ENCODE data around the gene SLAMF9.

The SLAMF9 gene
- total RNA-seq = 0 to 0.15 (median 0) reads per million in 4 donors

DNA sequence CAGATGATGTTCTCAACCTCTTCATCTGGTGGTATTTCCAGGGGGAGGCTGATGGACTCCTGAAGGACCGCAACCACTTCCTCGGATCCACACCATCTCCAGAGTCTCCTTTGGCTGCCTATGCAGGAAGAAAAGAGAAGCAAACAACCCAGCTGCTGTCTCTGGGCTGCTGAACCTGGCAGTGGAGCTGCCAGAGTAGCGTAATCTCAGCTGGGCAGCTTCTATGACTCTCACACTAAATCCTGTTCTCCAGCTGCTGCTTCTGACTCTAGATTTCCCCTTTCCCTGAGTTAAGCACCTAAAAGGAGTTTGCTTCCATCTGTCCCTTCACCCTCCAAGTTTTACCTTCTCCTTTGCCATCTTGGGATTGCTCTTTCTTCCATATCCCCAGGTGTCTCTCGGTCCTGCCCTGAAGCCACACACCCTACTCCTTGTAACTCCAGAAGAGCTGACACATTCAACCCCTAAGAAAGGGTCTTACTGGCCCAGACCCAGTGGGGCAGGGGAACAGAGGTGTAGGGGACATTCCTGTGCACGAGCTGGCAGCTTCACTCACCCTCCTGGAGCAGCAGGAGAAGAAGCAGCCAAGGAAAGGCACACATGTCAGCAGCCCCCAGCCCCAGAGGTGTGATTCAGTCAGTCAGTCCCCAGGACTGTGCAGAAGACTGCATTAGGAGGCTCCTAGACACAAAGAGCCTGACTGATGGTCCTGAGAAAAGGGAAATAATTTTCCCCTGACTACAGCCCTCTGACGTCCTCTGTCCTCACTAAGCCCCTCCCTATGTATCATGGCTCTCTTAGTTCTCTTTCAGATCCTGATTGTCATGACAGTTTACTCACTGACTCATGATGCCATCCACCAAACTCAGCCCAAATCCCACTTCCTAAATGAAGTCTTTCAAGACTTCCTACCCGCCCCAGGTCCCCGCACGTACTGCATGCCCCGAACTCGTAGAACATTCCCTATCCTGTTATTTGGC, at the start of gene SLAMF9:
Gene SLAMF9 (minus strand): TSS at position 702 of the 980 bp plus-strand sequence. CDS start 100 bp downstream, at position 602.
- no peak for DNase-seq

DNA sequence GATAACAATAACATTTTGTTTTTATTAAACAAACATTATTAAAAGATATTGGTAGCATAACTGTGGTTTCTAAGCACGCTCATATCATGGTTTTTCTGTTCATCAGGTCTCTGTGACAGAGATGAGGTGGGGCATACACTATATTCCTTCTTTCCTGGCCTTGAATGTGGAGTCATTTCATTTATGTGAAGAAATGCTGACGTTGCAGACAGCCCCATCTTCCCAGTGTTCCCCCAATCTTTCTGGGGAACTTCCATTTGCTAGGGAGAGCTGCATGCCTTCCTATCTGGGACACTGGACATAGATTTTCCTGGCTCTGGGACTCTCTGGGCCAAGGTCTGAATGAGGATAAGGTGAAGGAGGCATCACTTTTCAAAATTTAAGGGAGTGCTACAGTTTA, 47.4 kb upstream of the SLAMF9 start:
- DNase-seq = no peak

DNA sequence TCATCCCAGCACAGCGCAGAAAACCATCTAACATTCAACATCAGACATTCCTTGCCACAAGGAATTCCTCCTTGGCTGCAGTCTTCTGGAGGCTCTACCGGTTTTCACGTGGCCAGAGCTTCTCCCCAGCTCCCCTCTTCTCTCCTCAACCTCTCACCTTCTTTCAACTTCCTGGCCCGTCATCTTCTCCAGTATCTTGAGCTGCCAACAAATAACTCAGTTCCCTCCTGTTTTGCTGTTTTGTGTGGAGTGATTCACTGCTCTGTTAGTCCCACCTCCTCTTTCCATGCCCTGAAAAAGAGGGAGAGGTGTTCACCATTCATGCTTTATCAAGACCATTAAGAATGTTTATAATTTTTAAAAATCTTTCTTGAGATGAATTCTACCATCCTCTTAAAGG, 45.2 kb upstream of the SLAMF9 start:
- DNase-seq = no peak

DNA sequence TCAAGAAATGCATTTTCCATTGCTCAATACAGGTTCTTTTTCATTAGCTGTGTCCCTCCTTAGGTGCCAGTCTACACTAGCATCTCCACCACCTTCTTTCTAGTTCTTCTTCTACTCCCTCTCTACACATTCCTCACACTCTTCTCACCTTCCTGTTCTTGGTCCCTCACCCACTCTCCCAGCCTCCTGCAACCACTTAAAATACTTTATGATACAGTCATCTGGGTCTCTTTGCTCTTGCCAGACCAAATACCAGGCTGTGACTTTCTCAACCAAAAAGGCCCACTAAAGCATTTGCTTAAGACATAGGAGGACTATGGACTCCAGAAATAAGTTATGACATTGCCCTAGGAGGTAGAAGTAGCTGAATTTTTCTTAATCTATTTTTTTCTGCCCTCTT, 42.6 kb upstream of the SLAMF9 start:
- no peak for DNase-seq

DNA sequence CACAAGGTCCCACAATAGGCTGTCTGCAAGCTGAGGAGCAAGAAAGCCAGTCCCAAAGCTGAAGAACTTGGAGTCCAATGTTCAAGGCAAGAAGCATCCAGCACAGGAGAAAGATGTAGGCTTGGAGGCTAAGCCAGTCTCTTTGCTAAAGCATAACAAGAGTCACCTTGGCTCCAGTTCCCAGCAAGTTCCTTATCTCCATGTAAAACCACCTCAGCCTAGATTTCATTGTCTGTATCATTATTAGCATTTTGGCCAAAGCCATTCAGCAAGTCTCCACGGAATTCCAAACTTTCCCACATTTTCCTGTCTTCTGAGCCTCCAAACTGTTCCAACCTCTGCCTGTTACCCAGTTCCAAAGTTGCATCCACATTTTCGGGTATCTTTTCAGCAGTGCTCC, 40.9 kb upstream of the SLAMF9 start:
- no peak for DNase-seq

DNA sequence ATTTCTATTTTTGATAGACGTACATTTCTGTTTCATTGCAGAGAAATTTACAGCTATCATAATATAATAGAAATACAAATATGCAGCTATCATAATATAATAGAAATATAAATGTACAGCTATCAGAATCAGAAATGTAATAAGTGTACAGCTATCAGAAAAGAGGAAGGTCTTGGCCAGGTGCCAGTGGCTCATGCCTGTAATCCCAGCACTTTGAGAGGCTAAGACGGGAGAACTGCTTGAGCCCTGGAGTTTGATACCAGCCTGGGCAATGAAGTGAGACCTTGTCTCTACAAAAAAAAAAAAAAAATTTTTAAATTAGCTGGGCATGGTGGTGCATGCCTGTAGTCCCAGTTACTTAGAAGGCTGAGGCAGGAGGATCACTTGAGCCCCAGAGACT, 39.9 kb upstream of the SLAMF9 start:
- DNase-seq = no peak

DNA sequence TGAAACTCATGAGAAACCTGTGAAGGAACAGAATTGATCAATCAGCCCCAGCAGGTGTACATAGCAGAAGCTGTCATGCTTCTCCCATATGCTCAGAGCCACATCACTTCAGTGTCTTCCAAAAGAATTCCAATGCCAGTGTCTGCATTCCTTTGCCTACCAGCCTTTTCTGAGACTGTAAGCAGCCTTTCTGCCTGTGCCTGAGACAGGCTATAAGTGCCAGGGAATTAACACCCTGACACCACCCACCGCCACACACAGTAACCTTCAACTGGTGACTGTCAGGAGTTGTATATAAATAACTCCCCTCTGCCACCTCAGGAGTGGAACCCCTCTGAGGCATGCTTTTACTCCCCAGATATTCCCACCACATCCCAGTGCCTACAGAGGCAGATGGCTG, 38.1 kb upstream of the SLAMF9 start:
- no peak for DNase-seq

DNA sequence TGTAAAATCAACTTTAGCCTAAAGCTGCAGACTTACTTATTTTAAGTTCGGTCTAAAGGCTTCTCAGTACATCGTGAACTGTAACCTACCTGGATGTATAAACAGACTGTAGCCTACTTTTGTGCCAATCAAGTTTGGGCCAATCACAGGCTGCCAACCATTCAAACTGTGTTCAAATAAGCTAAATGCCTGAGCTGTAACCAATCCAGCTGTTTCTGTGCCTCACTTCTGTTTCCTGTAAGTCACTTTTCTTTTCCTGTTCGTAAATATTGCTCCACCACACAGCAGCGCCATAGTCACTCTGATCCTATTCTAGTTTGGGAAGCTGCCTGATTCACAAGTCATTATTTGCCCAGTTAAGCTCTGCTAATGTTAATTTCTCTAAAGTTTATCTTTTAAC, 37.5 kb upstream of the SLAMF9 start:
- DNase-seq = peak in 1 of 5 donors; percentile 33

DNA sequence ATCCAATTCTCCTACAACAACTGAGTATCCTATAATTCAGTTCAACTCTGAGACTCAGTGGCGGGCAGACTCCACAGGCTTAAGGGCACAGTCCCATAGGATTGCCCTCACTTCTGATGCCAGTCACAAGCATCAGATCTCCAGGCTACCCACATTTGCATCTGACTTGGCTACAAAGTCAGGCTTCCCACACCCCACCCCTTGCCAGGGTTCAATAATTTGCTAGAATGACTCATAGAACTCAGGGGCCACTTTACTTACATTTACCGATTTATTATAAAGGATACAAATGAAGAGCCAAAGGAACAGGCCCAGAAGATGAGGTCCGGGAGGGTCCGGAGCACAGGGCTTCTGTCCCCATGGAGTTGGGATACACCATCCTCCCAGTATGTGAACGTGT, 36.0 kb upstream of the SLAMF9 start:
- no peak for DNase-seq

DNA sequence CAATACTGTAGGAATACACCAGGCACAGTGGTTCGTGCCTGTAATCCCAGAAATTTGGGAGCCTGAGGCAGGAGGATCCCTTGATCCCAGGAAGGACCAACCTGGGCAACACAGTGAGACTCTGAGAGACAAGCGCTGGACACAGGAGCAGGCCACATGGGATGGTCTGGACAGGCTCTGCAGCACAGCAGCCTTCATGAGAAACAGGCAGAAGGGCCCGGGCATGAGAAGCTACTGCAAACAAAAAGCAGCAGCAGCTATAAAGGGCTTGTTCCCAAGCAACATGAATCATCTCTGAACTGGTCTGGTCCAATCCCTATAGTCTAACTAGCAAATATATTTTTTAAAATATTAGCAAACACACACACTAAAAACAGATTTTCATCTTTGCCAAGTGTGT, 35.5 kb upstream of the SLAMF9 start:
- DNase-seq = no peak

DNA sequence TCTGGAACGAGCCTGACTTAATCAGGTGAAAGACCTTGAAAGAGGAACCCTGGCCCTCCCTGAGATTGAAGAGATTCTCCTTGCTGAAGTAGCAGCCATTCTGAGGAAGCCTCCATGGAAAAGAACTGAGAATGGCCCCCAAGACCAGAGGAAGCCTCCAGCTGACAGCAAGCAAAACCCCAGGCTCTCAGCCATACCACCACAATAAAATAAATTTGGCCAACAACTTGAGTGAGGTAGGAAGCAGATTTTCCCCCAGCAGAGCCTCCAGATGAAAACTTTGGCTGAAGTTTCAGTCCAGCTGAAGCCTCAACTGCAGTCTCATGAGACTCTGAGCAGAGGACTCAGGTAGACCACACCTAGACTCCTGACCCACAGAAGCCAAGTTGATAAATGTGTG, 34.0 kb upstream of the SLAMF9 start:
- DNase-seq = no peak

DNA sequence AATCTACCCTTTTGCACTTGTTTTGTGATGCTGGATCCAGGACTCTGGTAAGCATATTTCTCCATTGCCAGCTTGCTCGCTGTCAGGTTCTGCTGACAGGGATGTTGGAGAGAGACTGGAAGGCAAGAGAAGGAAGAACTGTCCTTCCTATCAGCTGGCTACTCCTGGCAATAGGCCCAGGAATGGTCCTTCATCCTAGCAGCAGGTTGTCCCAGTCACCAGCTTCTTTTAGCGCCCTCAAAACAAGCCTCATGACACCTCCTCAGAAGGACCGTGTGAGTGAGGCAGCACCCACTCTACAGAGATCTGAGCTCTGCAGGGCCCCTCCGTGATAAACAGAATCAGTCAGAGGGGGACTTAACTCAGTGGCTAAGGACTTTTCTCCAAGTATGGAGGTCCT, 33.1 kb upstream of the SLAMF9 start:
- no peak for DNase-seq

DNA sequence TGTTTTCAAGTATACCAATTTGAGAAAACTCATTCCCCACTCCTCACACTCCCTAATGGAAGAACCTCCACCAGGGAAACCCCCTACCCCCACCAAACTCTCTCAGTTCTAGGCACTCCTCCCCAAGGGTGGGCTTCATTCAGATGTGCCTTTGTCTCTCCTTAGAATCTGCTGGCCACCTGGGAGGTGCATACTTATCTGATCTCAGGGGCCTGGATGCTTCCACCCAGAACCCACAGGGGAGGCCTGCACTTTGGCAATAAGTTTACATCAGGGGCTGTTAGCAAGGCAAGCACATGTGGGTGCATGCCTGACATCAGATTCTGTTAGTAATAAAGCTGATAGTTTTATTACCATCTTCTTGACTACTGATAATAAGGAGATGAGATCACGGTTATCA, 32.5 kb upstream of the SLAMF9 start:
- DNase-seq = no peak

DNA sequence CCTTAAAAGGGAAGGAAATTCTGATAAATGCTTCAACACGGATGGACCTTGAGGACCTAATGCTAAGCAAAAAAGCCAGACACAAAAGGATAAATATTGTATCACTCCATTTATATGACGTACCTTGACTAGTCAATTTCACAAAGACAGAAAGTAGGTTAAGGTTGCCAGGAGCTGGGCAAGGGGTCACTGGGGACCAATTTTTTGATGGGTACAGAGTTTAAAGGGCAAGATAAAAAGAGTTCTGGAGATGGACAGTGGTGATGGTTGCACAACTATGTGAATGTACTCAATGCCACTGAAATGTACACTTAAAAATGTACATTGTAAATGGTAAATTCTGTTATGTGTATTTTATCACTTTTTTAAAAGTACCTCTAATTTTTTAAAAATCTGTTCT, 32.1 kb upstream of the SLAMF9 start:
- no peak for DNase-seq

DNA sequence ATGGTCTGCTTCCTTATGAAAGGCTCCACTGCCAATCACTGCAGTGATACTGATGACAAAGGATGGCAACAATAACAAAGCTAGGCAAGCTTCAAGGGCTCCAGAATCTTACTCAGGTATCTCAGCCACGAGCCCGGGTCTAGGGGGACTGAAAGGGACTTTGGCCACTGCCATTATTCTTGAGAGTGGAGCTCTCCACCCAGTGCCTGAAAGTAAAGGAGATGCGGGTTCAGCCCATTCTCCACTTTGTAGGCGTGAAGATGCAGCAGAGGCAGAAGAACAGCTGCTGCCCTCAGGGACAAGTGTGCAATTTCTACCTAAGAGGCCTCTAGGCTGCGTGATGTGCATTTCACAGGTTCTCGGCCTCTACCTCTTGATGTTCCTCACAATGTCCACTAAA, 31.4 kb upstream of the SLAMF9 start:
- DNase-seq = no peak

DNA sequence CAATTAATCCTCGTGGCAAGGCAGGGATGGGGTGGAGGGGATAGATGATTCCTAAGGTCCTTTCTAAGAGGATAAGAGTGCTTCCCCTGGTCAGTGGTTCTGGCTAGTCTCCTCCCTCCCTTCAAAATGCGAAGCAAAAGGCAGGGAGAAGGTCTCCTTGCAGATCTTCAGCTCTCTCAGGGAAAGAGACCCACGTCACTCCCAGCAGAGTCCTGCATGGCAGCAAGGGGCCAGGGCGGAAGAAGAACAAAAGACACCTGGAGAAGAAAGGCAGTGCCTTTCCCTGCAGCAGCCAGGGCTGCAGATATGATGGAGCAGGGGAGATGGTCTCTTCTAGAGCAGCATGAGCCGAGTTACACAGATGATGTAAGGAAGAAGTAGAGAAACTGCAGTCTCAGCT, 29.6 kb upstream of the SLAMF9 start:
- no peak for DNase-seq

DNA sequence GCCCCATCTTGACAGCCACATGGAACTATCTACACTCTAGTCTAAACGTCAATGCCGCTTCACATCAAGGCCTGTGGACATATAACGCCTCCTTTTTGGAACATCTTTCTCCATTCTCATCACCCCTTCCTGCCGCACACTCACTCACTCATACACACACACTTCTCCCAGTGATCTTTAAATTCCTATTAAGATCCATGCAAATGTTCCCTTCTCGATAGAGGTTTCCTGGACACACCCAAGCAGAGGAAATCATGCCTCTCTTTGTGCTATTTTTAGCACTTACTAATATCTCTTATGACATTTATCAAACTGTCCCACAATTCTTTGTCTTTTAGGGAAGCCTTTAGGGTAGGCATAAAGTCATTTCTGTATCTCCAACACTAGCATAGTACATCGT, 28.2 kb upstream of the SLAMF9 start:
- no peak for DNase-seq

DNA sequence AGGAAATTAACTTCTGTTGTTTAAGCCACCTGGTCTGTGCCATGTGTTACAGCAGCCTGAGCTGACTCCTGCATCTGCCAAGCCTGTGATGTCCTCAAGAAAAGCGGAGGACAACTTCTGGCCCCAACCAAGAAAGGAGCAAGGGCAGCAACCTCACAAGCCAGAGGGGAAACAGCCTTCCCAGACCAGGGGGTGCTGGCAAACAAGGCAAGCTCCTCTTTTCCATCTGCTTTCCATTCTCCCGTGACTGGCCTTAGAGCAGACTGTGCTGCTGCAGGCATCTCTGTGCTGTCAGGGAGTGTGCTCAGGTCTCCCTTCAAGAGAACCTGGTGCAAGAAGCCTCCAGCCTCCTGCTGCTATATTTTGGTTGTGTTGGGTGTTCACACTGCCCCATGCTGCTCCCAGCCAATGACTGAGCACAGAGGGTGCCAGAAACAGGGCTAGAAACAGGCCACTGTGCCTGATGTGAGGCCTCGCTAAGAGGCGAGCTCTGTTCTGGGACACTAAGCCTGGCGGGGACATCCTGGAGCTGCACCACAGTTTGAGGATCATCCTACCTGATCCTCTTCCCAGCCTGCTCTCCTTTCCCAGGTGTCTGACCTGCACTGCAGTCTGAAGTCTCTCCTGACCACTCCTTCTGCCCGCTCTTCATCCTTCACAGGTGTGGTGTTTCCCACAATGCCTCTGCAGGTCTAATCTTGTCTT, 27.5 kb upstream of the SLAMF9 start:
- DNase-seq = no peak

DNA sequence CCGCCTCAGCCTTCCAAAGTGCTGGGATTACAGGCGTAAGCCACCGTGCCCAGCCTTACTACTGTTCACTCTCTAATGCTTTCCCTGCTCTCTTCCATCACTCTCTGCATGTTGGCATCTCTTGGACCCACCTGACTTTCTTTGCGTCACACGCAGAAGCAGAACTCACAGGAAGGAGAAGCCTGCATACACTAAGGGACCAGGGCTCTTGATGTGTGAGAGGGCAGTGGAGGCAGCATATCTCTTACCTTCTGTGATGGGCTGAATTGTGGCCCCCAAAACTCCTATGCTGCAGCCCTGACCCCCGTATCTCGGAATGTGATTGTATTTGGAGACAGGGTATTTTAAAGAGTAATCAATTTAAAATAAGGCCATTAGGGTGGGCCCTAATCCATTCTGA, 26.7 kb upstream of the SLAMF9 start:
- no peak for DNase-seq

DNA sequence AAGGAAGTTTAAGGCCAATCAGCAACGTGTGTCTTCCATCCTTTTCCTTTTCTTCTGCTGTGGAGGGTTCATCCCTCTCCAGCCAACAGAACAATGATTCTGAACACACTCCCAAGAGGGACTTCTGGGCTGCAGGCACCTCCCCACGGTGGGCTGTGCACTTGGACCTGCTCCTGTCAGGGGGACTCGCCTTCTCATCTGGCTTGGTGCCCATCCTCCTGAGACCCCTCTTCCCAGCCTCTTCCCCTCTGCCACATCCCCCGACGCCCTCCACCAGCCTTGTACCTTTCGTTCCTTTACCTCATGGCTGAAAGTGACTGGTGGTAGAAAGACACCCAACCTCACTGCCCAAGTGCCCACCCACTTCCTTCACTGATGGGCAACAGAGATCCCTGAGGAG, 26.0 kb upstream of the SLAMF9 start:
- DNase-seq = no peak

DNA sequence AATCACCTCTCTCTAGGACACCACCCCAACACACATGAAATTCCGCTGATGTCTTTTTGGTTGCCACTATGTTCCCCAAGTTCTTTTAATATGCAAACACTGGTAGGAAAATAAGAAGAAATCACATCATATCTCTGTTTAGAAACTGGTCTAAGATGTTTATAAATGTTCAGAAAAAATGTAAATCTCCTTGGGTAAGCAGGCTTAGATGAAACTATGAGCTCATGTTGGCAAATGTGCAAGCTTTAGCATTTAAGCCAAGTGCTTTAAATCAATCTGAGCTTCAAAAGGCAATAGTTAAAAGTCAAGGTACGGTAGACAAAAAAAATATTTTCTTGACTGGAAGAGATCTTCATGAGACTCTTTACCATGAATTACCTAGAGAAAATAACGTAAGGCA, 25.2 kb upstream of the SLAMF9 start:
- no peak for DNase-seq

DNA sequence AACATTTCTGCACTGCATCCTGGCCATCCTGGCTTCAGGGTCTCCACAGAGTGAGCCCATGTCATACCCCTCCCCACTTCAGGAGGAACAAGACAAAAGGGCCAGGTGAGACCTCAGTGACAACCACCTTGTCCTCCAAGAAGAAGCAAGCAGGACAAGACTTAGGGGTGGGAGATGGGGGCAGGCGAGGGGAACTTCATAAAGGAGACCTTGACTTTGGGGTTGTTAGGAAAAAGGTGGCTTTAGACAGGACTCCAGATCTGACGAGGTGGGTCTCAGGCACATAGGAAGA, 24.0 kb upstream of the SLAMF9 start:
- no peak for DNase-seq

DNA sequence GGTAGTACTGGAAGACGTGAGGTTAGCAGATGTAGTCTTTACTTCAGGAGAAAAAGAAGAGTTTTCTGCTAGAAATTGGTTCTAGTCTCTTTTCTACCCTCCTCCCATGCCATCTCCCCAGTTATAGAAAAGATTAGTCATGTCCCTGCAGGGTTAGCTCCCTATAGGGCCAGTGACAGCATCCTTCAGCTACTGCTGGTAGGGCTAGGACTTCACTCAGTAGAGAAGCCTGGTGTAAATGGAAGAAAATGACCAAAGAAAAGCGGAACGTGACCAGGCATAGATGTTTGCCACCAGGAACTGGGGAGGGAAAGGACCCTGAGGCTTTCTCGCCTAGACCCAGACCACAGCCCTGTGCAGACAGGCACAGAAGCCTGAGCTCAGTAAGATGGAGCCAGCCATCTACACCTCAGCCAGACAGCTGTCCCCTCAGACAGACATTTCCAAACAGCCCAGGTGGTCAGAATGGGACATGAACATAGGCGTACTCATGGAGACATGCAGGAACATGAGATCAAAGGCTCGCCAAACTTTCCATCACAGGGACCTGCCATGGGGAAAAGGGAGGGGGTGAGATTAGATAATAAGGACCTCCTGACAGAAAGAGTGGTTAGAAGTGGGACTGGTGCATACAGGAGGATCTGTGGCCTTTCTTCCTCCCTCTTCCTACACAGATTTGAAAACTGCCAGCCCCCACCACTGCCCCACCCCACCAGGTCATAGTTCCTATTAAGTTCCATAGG, 23.5 kb upstream of the SLAMF9 start:
- DNase-seq = no peak

All from T-helper 1 cell (primary cell).